Measurements from ENCODE around the gene RHOBTB3.

RHOBTB3 gene

DNA sequence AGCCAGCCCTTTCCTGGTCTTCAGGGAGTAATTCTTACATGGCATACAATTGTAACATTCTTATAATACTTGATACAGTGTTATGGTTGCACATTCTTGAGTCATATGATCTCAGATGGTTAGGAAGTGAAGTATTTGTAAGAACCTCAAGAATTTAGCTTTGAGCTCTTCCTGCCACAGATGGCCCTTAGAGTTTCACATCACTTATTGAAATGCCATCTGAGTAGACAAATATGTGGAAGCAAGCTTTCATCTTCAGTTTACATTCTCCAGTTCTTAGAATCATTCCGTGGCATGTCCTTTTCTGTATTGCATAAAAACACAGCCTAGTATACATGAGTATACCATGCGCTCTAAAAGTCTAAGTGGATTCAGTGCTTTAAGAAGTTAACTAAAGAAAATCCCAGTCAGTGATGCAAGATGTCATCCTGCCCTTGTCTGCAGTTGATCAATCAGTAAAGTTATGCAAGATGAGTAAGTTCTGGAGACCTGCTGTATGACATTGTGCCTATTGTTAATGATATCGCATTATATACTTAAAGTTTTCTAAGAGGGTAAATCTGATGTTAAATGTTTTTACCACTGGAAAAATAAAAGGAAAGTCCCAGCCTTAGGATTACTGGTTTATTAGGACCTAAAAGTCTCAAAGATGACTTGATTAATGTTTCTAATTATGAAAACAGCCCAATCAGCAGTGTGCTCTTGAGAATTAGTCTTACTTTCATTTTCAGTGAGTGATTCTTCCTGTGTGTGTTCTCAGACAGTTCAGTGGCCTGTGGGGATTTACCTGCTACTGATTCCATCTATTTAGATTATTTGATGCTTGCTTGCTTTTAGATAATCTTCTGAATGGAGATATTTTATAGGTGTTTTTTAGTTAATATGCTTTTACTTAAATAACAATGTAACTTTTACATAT lies 29.4 kb downstream of the RHOBTB3 start:
- Mint-ChIP-seq H3K9me3 (no peaks in the 10 kb centered on the region), H3K27me3 (no peaks in the 10 kb centered on the region), H3K36me3 (ENCODE audit: low read depth) (no peaks in the 10 kb centered on the region), H3K4me3 (peak overlapping the region; percentile 72), H3K27ac (peak overlapping the region; percentile 86), H3K4me1 (peaks cover 35% of the 10 kb centered on the region)
- DNase-seq (no peak), ATAC-seq (peak; percentile 91)

DNA sequence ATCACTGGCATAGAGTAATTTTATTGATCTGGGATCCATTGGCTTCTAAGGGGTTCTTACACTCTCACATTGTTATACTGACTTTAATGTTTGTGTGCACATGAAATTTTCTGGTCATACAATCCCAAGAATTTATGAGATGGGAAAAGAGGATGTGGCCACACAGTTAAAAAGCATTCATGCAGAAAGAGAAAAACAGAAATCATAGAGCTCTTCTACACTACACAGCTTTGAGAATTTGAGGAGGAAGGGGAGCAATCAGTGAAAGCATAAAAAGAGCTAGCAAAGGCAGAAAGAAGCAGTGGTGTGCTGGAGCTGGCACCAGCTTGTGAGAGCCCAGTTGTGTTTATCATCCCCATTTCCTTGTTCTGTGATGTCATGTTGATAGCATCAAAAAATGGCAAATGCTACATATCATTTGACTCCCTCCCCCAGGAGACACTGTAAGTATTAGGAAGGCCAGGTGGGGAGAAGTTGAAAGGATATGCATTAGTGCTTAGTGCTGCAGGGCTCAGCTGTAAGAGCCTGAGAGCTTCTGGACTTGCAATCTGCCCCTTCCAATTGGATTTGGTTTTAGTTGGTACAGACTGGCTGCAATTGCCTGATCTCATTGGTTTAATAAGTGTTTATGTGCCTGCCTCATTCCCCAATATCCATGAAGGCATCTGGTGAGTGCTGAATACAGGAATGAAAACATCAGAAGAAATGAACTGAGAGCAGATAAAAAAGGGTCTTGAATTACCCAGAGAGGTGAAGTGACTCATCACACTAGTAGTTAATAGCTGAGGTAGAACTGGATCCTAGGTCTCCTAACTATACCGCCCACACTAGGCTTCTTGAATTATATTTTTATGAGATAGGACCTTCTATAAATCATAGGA lies 30.9 kb downstream of the RHOBTB3 start:
- H3K4me3 Mint-ChIP-seq: no peak overlapping the region
- peaks cover 35% of the 10 kb centered on the region for H3K4me1 Mint-ChIP-seq
- DNase-seq: no peak
- H3K9me3 Mint-ChIP-seq: no peaks in the 10 kb centered on the region
- H3K36me3 Mint-ChIP-seq (ENCODE audit: low read depth): no peaks in the 10 kb centered on the region
- no peak for ATAC-seq
- no peaks in the 10 kb centered on the region for H3K27me3 Mint-ChIP-seq
- H3K27ac Mint-ChIP-seq: no peak overlapping the region

DNA sequence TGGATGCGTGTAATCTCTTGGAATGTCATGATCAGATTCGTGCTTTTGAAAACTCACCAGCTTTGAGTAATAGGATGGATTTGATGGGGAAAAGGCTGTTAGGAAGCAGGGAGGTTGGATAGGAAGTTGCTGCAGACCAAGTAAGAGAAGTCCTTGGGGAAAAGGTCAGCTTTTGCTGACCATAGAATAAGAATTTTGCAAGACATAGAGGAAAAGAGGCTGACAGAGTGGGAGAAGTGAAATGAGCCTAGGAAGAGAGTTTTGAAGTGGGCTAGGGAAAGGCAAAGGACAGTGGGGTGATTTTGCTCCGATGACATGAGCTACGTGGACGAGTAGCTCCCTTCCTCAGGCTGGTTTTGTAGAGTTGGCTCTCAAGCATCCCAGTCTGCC lies 31.5 kb downstream of the RHOBTB3 start:
- DNase-seq: no peak
- Mint-ChIP-seq H3K9me3 (no peaks in the 10 kb centered on the region), H3K36me3 (ENCODE audit: low read depth) (no peaks in the 10 kb centered on the region), H3K27ac (no peak overlapping the region), H3K27me3 (no peaks in the 10 kb centered on the region), H3K4me1 (peaks cover 35% of the 10 kb centered on the region), H3K4me3 (no peak overlapping the region)
- ATAC-seq: no peak

DNA sequence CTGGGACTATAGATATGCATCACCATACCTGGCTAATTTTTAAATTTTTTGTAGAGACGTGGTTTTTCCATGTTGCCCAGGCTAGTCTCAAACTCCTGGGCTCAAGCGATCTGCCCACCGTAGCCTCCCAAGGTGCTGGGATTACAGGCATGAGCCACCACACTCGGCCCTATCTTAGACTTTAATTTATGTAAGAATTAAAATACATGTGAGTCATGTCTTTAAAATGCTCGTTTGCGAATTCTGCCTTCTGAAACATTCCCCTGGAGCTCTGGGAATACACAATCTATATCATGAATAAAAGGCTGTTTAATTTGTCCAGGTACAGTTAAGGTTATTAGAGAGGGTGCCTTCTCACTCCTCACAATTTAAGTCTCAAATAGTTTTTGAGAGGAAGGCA lies 32.8 kb downstream of the RHOBTB3 start:
- H3K36me3 Mint-ChIP-seq (ENCODE audit: low read depth): no peaks in the 10 kb centered on the region
- no peaks in the 10 kb centered on the region for H3K9me3 Mint-ChIP-seq

DNA sequence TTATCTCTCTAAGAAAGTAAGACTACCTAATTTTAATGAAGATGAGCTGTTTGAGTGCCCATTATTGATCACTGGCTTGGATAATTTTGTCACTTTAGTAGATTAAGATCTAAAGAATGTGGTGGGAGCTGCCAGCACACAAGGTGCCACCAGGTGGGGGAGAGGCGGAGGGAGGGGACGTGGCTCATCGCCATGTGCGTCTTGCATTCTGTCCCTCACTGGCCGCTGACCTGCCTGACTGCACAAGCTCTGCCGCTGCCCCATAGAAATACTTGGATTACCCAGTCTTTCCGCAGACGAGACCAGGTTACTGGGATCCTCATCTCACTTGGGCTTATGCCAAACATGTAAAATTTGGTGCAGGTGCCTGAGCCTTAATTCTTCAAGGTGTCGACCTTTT lies 37.6 kb downstream of the RHOBTB3 start:
- Mint-ChIP-seq H3K4me1 (peaks cover 2% of the 10 kb centered on the region), H3K27ac (no peak overlapping the region), H3K9me3 (no peaks in the 10 kb centered on the region), H3K27me3 (no peaks in the 10 kb centered on the region), H3K4me3 (no peak overlapping the region), H3K36me3 (ENCODE audit: low read depth) (no peaks in the 10 kb centered on the region)
- ATAC-seq: no peak
- no peak for DNase-seq

More for the DNA sequence above, 32.8 kb downstream of the RHOBTB3 start:
- ATAC-seq (no peak), DNase-seq (no peak)
- Mint-ChIP-seq H3K27ac (no peak overlapping the region), H3K27me3 (no peaks in the 10 kb centered on the region), H3K4me3 (no peak overlapping the region), H3K4me1 (peaks cover 35% of the 10 kb centered on the region)

DNA sequence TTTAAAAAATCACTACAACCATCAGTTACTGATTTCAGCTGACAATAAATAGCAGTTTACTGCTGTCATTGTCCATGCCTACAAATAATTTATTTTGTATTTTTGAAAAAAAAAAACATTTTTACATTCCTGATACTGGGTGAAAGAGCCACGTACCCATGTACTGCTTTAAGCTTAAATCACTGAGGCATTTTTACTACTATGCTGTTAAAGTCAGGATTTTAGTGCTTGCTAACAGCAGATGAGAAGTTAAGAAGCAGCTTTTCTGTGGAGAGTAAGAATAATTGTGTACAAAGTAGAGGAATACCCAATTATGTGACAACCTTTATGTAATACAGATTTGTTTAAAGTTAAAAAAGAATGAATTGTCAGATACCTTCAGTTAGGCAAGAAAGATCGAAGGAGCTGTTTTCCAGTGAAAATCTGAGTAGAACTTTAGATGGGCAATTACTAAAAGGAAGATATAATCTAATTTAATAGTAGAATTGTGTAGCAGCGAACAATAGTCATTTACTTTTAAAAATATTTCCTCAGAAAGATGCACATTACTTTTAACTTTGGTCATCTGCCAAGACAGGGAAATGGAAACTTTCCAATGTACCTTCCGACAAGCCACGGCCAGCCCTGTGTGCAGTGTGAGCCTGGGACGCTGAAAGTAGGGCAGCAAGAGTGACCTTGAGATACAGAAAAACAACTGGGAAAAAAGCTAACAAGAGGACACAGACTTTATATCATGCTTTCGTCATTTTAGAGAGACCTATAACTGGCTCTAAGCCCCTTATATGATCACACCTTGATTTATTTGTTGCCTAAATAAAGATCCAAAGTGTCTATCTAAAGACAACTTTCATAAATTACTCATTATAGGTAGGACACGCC lies 39.9 kb downstream of the RHOBTB3 start:
- Mint-ChIP-seq H3K36me3 (ENCODE audit: low read depth) (no peaks in the 10 kb centered on the region), H3K27me3 (no peaks in the 10 kb centered on the region), H3K27ac (no peak overlapping the region), H3K4me1 (peaks cover 2% of the 10 kb centered on the region), H3K9me3 (no peaks in the 10 kb centered on the region), H3K4me3 (no peak overlapping the region)
- ATAC-seq (no peak), DNase-seq (no peak)

DNA sequence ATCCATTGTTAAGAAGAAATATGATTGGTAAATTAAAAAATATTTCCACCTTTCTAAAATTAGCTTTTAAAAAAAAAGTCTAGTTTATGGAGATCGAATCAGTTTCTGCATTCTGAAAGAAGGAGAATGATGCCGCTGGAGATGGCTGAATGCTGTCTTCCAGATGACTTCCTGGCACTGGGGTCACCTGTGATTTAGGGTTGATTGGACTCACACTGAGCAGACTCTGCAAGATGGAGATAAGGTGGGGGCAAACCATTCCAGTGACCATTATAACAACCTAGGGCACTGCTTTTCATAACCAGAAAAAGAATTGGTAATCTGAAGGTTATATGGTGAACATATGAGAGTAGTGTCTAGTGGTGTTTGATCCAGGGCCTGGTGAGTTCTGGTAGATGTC lies 40.8 kb downstream of the RHOBTB3 start:
- H3K4me3 Mint-ChIP-seq: no peak overlapping the region
- no peaks in the 10 kb centered on the region for H3K27me3 Mint-ChIP-seq
- peaks cover 2% of the 10 kb centered on the region for H3K4me1 Mint-ChIP-seq
- H3K27ac Mint-ChIP-seq: no peak overlapping the region
- H3K9me3 Mint-ChIP-seq: no peaks in the 10 kb centered on the region
- H3K36me3 Mint-ChIP-seq (ENCODE audit: low read depth): no peaks in the 10 kb centered on the region
- DNase-seq (no peak), ATAC-seq (no peak)

DNA sequence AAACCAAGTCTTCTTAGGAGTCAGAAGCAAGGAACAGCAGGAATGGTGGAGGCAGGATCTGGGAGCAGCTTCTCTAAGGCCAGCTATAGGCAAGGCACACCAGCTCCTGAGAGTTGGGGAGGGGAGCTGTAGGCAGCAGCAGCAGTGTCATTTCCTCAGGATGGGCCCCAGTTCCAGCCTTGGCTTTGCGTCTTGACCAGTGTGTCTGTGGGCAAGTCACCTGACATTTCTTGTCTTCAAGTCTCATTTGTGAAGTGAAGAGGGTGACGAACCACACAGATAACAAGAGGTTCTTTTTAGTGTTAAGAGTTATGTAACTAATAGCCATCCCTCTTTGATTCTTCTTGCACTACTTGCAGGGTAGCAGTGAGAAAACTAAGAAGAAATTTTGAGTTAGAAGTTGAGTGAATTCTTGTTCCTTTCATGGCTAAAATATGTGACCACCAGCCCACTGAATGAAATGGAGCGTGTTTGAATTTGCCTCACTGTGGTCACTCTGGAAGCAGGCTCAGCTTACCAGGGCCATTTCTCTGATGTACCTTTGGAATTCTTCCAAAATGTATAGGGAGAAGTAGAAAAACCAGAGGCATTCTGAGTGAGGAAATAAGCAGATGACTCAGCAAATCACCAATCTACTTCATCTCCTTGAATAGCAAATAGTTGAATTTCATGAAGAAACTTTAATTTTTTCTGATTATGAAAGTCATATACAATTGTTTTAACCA lies 42.4 kb downstream of the RHOBTB3 start:
- no peaks in the 10 kb centered on the region for H3K36me3 Mint-ChIP-seq (ENCODE audit: low read depth)
- no peak for DNase-seq
- ATAC-seq: no peak
- H3K27ac Mint-ChIP-seq: no peak overlapping the region
- no peaks in the 10 kb centered on the region for H3K9me3 Mint-ChIP-seq
- no peaks in the 10 kb centered on the region for H3K27me3 Mint-ChIP-seq
- H3K4me1 Mint-ChIP-seq: peaks cover 2% of the 10 kb centered on the region
- no peak overlapping the region for H3K4me3 Mint-ChIP-seq

DNA sequence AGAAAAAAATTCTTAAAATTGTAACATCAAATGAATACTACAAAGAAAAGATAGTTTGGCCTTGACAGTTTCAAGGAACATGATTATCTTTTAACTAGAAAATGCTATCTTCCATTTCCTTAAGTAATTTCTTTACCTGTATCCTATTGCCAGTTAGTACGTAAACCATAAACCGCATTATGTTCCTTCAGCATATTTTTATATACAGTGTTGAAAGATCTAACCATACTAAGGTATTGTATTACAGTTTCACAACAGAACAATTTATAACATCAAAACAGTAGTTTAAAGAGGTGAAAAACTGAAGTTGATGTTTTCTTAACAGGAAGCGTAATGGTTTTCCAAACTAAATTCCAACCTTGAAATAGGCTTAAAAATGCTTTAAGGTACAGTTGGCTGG lies 46.3 kb downstream of the RHOBTB3 start:
- no peaks in the 10 kb centered on the region for H3K36me3 Mint-ChIP-seq (ENCODE audit: low read depth)
- peaks cover 6% of the 10 kb centered on the region for H3K4me1 Mint-ChIP-seq
- H3K27me3 Mint-ChIP-seq: no peaks in the 10 kb centered on the region
- ATAC-seq (no peak), DNase-seq (no peak)
- no peak overlapping the region for H3K4me3 Mint-ChIP-seq
- no peaks in the 10 kb centered on the region for H3K9me3 Mint-ChIP-seq
- no peak overlapping the region for H3K27ac Mint-ChIP-seq

DNA sequence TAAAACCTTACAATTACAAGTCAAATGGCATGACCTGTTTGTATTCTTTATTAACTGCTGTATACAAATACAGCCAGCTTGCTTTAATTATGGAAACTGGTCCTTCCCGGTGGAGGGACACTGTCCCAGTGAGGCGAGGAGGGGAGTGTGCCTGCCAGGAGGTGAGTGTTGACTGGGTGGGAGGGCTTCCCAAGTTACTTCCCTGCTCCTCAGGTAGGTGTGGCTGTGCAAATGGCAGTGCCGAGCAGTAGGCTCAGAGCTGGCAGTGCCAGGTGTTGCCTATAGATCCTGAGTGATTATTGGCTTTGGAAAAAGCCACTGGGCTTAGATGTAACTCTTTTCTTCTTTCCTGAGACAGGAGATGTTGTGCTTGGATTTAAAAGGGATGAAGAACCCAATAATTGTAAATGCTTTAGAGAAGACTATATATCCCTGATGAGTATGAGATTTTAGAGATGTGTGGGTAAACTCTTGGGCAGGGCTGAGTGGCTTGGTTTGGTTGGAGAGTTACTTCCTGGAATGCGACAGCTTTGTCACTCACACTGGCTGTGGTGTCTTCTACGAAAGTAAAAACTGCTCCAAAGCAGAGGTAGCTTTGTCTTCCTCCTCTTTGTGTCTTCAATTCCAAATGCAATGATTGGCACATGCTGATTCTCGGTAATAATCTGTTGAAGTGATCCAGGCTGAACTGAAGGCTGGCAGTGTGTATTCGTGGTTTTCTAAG lies 47.7 kb downstream of the RHOBTB3 start:
- Mint-ChIP-seq H3K4me3 (no peak overlapping the region), H3K36me3 (ENCODE audit: low read depth) (no peaks in the 10 kb centered on the region), H3K4me1 (peaks cover 4% of the 10 kb centered on the region), H3K27me3 (no peaks in the 10 kb centered on the region), H3K27ac (no peak overlapping the region), H3K9me3 (no peaks in the 10 kb centered on the region)
- ATAC-seq: no peak
- DNase-seq: no peak

DNA sequence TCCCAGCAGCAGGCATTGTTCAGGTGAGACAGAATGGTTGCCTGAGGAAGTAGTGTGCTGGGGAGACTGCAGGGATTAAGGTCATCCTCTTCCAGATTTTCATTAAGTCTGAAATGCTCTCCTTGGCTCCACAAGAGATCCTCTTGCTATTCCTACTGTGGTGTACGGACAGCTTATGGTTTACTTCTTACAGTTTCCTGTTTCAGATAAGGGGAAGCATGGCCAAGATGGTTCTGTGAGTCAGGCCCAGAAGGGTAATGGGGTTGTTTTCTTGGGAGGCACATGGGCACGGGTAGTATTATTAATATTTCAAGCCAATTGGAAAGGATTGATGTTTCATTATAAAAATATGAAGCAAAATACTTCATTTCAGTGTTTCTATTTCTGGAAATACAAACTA lies 48.5 kb downstream of the RHOBTB3 start:
- H3K9me3 Mint-ChIP-seq: no peaks in the 10 kb centered on the region
- DNase-seq (no peak), ATAC-seq (no peak)
- peaks cover 4% of the 10 kb centered on the region for H3K4me1 Mint-ChIP-seq
- H3K4me3 Mint-ChIP-seq: no peak overlapping the region
- H3K27me3 Mint-ChIP-seq: no peaks in the 10 kb centered on the region
- no peaks in the 10 kb centered on the region for H3K36me3 Mint-ChIP-seq (ENCODE audit: low read depth)
- no peak overlapping the region for H3K27ac Mint-ChIP-seq

DNA sequence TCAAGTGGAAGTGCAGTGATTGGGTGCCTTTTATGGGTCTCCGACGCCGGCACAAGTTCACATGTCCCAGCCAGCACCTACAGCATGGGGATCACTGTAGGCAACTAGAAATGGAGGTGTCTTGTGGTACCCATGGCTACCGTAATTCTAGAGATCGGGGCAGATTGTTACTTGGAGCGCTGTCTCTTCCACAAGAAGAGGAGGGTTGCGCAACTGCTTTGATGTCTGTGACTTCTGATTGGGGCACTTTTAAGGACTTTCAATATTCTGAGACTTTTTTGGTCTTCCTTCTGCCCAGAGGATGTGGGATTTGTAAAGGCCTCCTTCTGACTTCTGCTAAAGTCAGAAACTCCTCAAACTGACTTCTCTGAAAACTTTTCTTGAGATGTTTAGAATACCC lies 49.5 kb downstream of the RHOBTB3 start:
- DNase-seq (no peak), ATAC-seq (no peak)
- Mint-ChIP-seq H3K4me1 (peaks cover 6% of the 10 kb centered on the region), H3K4me3 (no peak overlapping the region), H3K27ac (no peak overlapping the region), H3K36me3 (ENCODE audit: low read depth) (no peaks in the 10 kb centered on the region), H3K27me3 (no peaks in the 10 kb centered on the region), H3K9me3 (no peaks in the 10 kb centered on the region)

DNA sequence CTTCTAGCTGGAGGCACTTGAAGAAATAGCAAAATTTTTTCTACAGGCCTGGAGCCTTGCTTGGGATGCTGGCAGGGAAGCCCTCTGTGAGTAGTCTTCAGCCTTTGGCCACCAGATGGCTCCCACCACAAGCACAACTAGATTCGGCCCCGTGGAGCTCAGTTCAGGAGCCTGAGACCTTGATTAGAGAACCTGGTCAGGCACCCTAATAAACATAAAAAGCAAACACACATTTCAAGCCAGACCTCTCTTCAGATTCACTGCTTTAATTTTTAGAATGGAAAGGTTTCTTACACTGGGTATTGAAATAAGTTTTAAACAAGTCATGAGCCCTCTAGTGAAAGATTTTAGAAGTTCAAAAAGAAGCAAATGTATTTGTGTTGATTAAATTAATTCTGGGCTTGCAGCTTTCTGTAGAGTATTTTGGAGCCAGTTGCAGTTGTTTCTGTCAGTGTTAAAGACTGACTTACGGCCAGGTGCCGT lies 50.0 kb downstream of the RHOBTB3 start:
- no peaks in the 10 kb centered on the region for H3K36me3 Mint-ChIP-seq (ENCODE audit: low read depth)
- no peak overlapping the region for H3K4me3 Mint-ChIP-seq
- DNase-seq (peak; percentile 71), ATAC-seq (peak; percentile 98)
- H3K27ac Mint-ChIP-seq: no peak overlapping the region
- peaks cover 12% of the 10 kb centered on the region for H3K4me1 Mint-ChIP-seq
- H3K27me3 Mint-ChIP-seq: no peaks in the 10 kb centered on the region
- no peaks in the 10 kb centered on the region for H3K9me3 Mint-ChIP-seq

Data from activated naive CD8-positive, alpha-beta T cell treated with anti-CD3 and anti-CD28 coated beads, Interleukin-2, amount 50 U/mL, for 24 hours (primary cell).